GM18507 (cell line): Measurements from ENCODE around the gene SEMA6D.

Experiments
- DNase-seq: peaks from one replicate; pipeline ENCODE4 v3.0.0; 2011; ENCODE audit warnings: low read depth; ENCODE audit not compliant: insufficient read length; ENCODE audit errors: extremely low spot score
- FAIRE-seq: peaks from 2 replicates; lab custom pipeline; 2011; peaks lifted over from hg19 to GRCh38; lab: Jason Lieb, UNC

Gene SEMA6D

DNA sequence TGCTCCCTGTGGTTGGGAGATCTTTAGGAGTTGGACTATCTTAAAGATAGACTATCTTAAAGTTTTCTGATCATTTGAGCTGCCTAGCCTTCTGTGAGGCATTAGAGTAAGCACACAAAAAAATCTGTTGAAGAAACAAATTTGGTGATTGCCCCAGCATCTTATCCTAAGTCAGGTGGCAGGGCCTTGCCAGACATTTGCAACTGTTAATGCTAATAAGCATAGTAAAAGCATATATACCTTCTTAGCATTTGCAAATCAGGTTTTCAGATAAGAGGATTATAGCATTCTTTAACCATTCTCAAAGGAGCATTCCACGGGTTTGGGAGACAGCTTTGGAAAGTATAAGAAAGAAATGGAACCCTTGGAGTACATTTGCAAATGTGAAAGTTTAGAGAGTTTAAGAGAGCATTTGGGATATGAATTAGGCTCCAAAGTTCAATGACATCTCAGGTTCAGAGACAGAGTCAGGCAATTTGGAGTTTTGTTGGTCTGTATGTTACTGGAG, 61.0 kb downstream of the SEMA6D start:
- DNase-seq (no peak), FAIRE-seq (no peak)

DNA sequence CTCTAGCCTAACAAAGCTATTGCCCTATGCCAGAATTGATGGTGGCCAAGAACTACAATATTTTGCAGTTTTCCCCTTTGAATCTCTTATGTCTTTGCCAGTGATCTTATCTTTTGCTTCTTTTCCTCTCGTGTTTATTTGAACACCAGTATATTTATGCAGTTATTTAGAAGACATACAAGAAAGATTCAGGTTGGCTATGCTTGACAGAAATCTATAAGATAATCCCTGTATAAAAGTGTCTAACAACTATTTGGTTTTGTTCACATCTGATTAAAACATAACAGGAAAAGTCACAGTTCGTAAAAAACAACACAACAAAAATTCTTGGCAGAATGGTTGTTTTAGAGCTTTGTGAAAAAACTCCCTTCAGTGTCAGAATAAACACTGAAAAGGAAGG, 63.7 kb downstream of the SEMA6D start:
- no peak for DNase-seq
- FAIRE-seq, result no peak

DNA sequence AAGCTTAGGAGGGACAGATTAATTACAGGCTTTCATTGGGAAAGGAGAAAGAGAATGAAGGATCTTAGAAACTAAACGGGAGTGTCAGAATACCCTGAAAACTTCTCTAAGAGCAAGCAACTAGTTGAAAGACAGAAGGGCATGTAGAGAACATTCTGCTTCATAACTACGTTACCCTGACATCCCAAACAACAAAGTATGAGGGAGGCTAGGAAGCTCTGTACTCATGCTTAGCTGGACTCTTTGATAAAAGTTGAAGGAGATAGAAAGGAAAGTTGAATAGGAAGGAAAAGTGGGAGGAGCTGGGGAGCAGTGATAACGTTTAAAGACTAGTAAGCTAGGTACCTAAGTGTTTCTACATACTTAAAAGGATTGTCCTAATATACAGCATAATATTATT, 64.2 kb downstream of the SEMA6D start:
- FAIRE-seq (no peak), DNase-seq (no peak)

- DNase-seq (no peak), FAIRE-seq (no peak)
Observed at GRCh38 chr15:47784820-47785219, 67.5 kb downstream of the SEMA6D start.

DNA sequence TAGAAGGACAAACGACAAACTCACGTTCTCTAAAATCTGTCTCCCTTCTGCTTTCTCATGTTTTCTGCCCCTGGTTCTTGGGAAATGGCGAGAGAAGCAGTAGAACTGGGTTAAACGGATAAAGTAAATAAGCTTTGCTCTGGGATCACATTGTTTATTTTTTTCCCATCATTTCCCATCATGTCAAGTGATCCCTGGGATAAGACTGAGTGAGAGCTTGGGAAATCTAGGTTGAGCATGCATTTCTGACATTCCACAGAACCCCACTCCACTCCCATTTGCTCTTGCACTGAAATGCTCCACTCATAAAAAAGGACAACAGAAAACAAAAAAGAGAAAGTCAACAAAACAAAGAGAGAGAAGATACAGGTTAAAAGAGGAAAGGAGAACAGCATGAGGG, 69.1 kb downstream of the SEMA6D start:
- DNase-seq (no peak), FAIRE-seq (no peak)

DNA sequence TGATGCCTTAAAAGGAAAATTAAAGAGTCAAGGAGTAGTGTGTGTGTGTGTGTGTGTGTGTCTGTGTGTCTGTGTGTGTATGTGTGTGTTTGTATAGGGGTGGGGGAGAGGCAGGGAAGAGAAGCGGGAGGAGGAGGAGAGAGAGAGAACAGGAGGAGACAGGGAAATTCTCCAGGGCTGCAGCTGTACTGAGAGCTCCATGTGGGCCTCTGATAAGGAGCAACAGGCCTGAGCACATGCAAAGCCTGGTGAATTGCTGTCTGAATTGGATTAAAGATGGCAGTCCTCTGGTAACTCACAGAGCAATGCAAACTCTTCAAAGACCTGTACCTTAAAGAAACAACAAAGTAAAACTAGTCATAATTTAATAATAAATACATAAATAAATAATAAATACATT, 70.6 kb downstream of the SEMA6D start:
- DNase-seq (no peak), FAIRE-seq (no peak)

GRCh38 chr15:47788685-47789084, 71.4 kb downstream of the SEMA6D start:
- DNase-seq (no peak), FAIRE-seq (no peak)

- no peak for DNase-seq
- FAIRE-seq, result no peak
Observed at GRCh38 chr15:47791161-47791560, 73.9 kb downstream of the SEMA6D start.

DNA sequence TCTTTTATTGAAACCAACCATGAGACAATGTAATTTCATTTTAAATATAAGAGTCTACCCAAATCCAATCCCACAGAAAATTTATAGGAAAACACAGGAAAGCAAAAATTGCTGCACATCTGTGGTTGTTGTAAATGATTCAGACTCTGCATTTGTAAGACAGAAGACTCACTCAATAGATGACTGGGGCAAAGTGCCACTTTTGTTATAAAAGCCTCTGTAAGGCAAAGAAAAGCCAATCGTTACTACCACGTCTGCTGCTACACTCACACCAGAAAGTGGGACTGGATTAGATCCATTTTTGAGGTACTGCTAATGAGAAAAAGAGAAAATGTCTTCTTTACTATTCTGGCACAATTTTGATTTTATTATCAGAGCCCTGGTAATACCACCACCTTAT, 74.9 kb downstream of the SEMA6D start:
- no peak for FAIRE-seq
- no peak for DNase-seq

GRCh38 chr15:47794252-47794914, 77.1 kb downstream of the SEMA6D start:
- DNase-seq (no peak), FAIRE-seq (no peak)

DNA sequence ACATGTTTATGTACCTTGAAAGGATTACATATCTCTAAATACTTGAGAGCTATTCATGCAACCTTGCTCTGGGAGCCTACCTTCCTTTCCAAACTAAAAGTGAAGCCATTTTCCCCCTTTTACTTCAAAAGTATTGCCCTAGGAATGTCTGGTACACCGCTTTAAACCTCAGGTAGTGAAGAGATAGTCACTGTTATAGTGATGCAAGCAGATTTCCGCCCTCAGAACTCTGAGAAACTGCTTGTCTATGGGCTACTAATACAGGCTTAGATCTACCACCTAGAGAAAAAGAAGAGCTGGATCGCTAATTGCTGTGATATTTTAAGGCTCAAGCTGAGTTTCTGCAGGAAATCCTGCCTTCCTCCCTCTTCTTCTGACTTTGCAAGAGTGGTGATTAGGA, 78.6 kb downstream of the SEMA6D start:
- DNase-seq (no peak), FAIRE-seq (no peak)

DNA sequence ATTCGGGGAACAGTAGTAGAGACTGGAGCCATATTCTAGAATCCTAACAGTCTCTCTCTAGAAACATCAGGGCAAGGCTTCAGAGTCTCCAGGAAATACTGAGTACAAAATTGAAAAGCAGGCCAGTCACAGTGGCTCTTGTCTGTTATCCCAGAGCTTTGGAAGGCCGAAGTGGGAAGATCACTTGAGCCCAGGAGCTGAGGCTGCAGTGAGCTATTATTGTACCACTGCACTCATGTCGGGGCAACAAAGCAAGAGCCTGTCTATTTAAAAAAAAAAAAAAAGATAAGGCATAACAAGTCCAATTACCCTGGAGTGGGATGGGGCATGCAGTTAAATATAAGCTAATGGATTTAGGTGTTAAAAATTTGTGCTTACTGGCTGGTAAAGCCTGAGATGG, 79.0 kb downstream of the SEMA6D start:
- FAIRE-seq (no peak), DNase-seq (no peak)

DNA sequence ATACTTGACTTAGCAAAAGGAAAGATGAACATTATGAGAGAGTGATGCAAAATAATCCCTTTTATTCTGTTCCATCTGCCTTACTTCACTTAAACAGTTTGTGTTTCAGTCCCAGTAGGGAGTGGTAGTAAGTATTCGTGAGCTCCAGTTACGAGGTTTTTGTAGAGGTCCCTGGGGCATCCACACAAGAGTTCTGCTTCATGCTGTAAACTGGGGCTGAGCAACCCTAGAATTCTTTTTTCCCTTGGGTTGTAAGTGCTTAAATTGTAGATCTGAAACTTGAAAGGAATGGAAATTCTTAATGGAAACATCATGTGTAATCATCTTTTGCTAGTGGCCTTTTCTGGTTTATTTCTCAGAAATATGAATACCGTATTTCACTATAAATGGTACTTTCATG, 79.5 kb downstream of the SEMA6D start:
- DNase-seq (no peak), FAIRE-seq (no peak)

- no peak for FAIRE-seq
- DNase-seq, result no peak
Observed at GRCh38 chr15:47801522-47801921, 84.2 kb downstream of the SEMA6D start.

- no peak for FAIRE-seq
- no peak for DNase-seq
Observed at GRCh38 chr15:47802216-47802615, 84.9 kb downstream of the SEMA6D start.

DNA sequence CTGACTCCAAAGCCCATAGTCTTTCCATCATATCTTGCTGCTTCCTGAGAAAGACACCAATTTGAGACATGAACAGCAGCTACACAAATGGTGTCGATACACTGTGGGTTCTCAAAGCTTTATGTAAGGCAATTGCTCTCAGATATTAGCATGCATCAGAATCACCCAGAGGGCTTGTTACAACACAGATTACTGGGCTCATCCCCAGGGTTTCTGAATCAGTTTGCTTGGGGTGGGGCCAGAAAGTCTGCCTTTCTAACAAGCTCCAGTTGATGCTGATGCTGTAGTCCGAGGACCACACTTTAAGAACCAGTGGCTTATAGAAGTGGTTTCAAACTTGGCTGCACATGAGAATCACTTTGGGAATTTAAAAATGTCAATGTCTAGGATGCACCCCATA, 86.5 kb downstream of the SEMA6D start:
- no peak for FAIRE-seq
- DNase-seq, result no peak

DNA sequence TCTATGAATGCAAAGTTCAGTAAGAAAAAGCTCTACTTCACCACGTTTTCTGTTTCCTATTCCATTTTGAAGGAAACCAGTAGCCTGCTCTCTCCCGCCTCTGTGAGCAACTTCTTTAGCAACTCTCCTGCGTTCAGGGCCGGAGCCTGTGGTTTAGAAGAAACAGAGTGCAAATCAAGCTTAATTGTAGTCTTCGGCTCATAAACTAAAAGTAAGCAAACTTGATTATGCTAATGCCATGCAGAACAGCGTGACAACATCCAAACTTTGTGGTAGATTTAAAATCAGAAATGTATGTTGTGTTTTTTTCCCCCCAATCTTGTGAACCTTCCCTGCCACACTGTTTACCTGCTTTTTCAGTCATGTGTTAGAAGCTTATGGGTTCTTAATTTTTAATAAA, 87.4 kb downstream of the SEMA6D start:
- DNase-seq (no peak), FAIRE-seq (no peak)

DNA sequence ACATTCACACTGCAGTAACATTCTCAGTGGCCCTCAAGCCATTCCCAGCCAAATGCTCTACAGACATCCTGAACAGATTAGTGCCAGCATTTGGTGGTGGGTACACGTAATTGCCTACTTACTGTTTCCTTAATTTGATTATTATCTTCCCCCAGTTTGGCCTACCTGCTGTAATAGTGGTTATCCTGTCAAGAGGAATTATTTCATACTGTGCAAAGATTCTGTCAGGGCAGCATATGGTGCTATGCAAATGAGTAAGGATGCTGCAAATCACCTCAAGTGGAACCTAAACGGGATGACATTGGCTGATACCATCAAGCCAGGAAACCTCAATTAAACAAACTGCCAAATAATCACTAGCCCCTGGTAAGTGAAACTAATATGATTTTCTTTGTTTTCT, 88.7 kb downstream of the SEMA6D start:
- DNase-seq (no peak), FAIRE-seq (no peak)

- no peak for FAIRE-seq
Observed at GRCh38 chr15:47811172-47811571, 93.9 kb downstream of the SEMA6D start.

DNA sequence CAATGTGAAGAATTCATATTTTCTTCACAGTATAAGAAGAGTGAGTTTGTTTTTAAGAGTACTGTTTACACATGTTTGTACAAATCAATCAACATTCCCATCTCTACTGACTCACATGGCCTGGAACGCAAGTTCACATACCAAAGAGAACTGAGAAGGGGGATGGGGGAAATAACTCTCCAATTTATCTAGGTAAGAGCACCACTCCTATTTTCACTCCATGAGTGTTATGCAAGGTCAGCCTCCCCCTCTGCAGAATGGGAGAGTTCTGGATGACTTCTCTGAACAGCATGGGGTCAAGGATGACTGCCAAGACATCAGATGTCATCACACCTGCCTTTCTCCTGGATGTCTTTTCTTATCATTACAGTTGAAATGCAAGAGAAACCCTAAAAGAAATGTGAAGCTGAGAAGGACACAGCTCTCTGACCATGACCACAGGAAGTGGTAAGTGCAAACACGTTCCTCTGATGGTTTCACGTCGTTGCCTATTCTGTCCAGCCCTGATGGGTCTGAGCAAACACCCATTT, 95.2 kb downstream of the SEMA6D start:
- peak; percentile 60 for FAIRE-seq
- DNase-seq, result peak; percentile 14

More at GRCh38 chr15:47811172-47811571, 93.9 kb downstream of the SEMA6D start:
- no peak for DNase-seq

DNA sequence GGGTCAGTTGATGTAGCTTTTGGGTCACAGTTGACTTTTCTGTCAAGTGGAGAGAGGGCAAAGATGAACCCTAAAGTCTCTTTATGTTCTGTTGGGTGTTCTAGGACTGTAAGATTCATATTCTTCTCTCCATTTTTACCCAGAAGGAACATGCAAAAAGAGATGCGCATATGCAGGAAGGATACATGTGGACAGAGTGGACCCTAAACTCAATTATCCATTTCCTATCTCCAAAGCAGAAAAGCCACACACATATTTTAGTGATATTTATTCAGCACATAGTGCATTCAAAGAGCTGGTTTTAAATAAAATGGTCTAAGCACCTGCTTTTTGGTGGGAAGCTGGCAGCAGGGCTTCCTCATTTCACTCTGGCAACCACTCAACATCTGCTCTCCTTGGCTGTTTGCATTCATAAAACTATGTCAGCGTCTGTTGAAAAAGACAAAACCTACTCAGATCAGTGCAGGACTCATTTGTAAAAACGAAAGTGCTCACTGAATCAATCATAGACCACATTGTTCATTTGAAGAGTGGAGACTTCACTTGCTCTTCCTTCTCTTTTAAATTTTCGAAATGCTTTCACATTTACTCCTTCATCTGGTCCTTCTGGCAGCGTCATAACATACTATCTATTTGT, 96.6 kb downstream of the SEMA6D start:
- FAIRE-seq, result peak; percentile 83
- DNase-seq, result peak; percentile 18
